ENCODE results near the gene PATJ.

- TF ChIP-seq, protein P1, sequence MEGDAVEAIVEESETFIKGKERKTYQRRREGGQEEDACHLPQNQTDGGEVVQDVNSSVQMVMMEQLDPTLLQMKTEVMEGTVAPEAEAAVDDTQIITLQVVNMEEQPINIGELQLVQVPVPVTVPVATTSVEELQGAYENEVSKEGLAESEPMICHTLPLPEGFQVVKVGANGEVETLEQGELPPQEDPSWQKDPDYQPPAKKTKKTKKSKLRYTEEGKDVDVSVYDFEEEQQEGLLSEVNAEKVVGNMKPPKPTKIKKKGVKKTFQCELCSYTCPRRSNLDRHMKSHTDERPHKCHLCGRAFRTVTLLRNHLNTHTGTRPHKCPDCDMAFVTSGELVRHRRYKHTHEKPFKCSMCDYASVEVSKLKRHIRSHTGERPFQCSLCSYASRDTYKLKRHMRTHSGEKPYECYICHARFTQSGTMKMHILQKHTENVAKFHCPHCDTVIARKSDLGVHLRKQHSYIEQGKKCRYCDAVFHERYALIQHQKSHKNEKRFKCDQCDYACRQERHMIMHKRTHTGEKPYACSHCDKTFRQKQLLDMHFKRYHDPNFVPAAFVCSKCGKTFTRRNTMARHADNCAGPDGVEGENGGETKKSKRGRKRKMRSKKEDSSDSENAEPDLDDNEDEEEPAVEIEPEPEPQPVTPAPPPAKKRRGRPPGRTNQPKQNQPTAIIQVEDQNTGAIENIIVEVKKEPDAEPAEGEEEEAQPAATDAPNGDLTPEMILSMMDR (conservative IDR thresholded peaks at IDR 0.05; ENCODE audit: low read depth in 2 of 2): no peak
- TF ChIP-seq POLR2AphosphoS5 (IDR thresholded peaks at IDR 0.05; ENCODE audit: low read depth) (no peak), JUNB (IDR thresholded peaks at IDR 0.05; ENCODE audit: unreplicated experiment) (no peak), REST (IDR thresholded peaks at IDR 0.05; ENCODE audit: unreplicated experiment) (no peak), EZH2 (IDR thresholded peaks at IDR 0.05; ENCODE audit: low read depth, unreplicated experiment) (no peak), EZH2phosphoT487 (IDR thresholded peaks at IDR 0.05; ENCODE audit: unreplicated experiment) (no peak), ZNF114 (CRISPR knock-in tag; IDR thresholded peaks at IDR 0.05) (no peak), STAT1 (IDR thresholded peaks at IDR 0.05; ENCODE audit: unreplicated experiment) (no peak), ZNF331 (CRISPR knock-in tag; IDR thresholded peaks at IDR 0.05; ENCODE audit: low read depth) (no peak)
- TF ChIP-seq, protein P2, sequence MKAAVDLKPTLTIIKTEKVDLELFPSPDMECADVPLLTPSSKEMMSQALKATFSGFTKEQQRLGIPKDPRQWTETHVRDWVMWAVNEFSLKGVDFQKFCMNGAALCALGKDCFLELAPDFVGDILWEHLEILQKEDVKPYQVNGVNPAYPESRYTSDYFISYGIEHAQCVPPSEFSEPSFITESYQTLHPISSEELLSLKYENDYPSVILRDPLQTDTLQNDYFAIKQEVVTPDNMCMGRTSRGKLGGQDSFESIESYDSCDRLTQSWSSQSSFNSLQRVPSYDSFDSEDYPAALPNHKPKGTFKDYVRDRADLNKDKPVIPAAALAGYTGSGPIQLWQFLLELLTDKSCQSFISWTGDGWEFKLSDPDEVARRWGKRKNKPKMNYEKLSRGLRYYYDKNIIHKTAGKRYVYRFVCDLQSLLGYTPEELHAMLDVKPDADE (IDR thresholded peaks at IDR 0.05): no peak
These were observed 218.7 kb downstream of the PATJ start for GRCh38 chr1:61961009-61961408.
